Endodermal cell (in vitro differentiated cells): ENCODE results near the gene NFX1. TPM values are rescaled to one million over a fixed set of nuclear protein-coding genes. Genes with fewer than 3 reads are reported as not detected.

Source experiments
- DNase-seq: peaks from one replicate; pipeline ENCODE4 v3.0.0-alpha.2; 2017
- H3K27ac ChIP-seq: 2 replicates; pipeline ENCODE4 v1.5.1; 2013; ENCODE audit warnings: mild to moderate bottlenecking, low read depth, low read length, moderate library complexity
- H3K27me3 ChIP-seq: 2 replicates; pipeline ENCODE4 v1.6.1; 2013; ENCODE audit warnings: mild to moderate bottlenecking, low read length, moderate library complexity; ENCODE audit not compliant: insufficient read depth, control insufficient read depth, poor library complexity, severe bottlenecking
- H3K36me3 ChIP-seq: 2 replicates; pipeline ENCODE4 v1.7.0; 2013; ENCODE audit warnings: mild to moderate bottlenecking, low read length, moderate library complexity; ENCODE audit not compliant: control insufficient read depth, insufficient read depth
- H3K4me1 ChIP-seq: one replicate; pipeline ENCODE4 v1.7.0; 2013; ENCODE audit warnings: low read length; ENCODE audit not compliant: control insufficient read depth, insufficient read depth
- H3K4me3 ChIP-seq: 2 replicates; pipeline ENCODE4 v1.5.1; 2013; ENCODE audit warnings: mild to moderate bottlenecking, low read length, moderate library complexity
- H3K9ac ChIP-seq: 2 replicates; pipeline ENCODE4 v1.6.1; 2013; ENCODE audit warnings: mild to moderate bottlenecking, low read length, moderate library complexity; ENCODE audit not compliant: poor library complexity, severe bottlenecking; ENCODE audit errors: extremely low read depth
- H3K9me3 ChIP-seq: 2 replicates; pipeline ENCODE4 v1.6.1; 2013; ENCODE audit warnings: mild to moderate bottlenecking, low read length, moderate library complexity; ENCODE audit not compliant: control insufficient read depth
- H3K27ac Mint-ChIP-seq: 2 replicates; pipeline ENCODE4 v1.8.0; 2020; ENCODE audit warnings: mixed read lengths
- H3K27me3 Mint-ChIP-seq: 2 replicates; pipeline ENCODE4 v1.8.0; 2021; ENCODE audit warnings: mild to moderate bottlenecking, mixed read lengths; ENCODE audit not compliant: insufficient read depth
- H3K36me3 Mint-ChIP-seq: 2 replicates; pipeline ENCODE4 v1.8.0; 2020; ENCODE audit warnings: low read depth, mixed read lengths
- H3K4me1 Mint-ChIP-seq: 2 replicates; pipeline ENCODE4 v1.8.0; 2020; ENCODE audit warnings: mixed read lengths
- H3K4me3 Mint-ChIP-seq: 2 replicates; pipeline ENCODE4 v1.8.0; 2020; ENCODE audit warnings: mild to moderate bottlenecking, moderate library complexity, mixed read lengths
- H3K9me3 Mint-ChIP-seq: 2 replicates; pipeline ENCODE4 v1.8.0; 2020; ENCODE audit warnings: mild to moderate bottlenecking, mixed read lengths
- CTCF ChIP-seq: fragments of 200-600 bp; sonication (generic); conservative IDR thresholded peaks from 2 replicates; pipeline ENCODE4 v1.5.0; 2021; ENCODE audit warnings: antibody characterized with exemption, mild to moderate bottlenecking
- WGBS, 2 experiments: methylation state at CpG; one replicate each; pipeline versions ENCODE4 v1.1.5 to v1.1.7; 2013; ENCODE audit warnings: missing lambda C conversion rate in 2 of 2, mixed read lengths in 1 of 2; ENCODE audit not compliant: insufficient coverage in 1 of 2, insufficient read length in 1 of 2; 5-methylcytosine and 5-hydroxymethylcytosine counted together
- total RNA-seq, 2 donors: library from RNA; stranded (reverse); fragmentation: NEBNext Ultra II Directional in 1 of 2; extraction: Animal tissue kit (Norgen Biotek cat#: 25700) in 1 of 2; gene quantifications; 2 replicates in 1 of 2; 3 replicates in 1 of 2; pipeline ENCODE4 v1.2.1, GENCODE V29; 2021

NFX1 gene
- total RNA-seq, 2 donors from 2014 or later = 23.1 to 24.0 TPM

- DNase-seq = peak; percentile 100
- Histone ChIP-seq H3K27ac (peak within 1 kb of the TSS; percentile 45), H3K4me3 (peak within 1 kb of the TSS; percentile 99), H3K9ac (peak within 1 kb of the TSS; percentile 79), H3K4me1 (peaks cover 7% of the 10 kb centered on the region), H3K9me3 (no peaks in the 10 kb centered on the region), H3K36me3 (peaks cover 39% of the 10 kb centered on the region), H3K27me3 (no peaks in the 10 kb centered on the region)
- Mint-ChIP-seq H3K36me3 (peaks cover 27% of the 10 kb centered on the region), H3K27ac (peak within 1 kb of the TSS; percentile 96), H3K9me3 (no peaks in the 10 kb centered on the region), H3K27me3 (no peaks in the 10 kb centered on the region), H3K4me1 (peaks cover 25% of the 10 kb centered on the region), H3K4me3 (peak within 1 kb of the TSS; percentile 81)
- WGBS, 2 experiments = 0% methylated on average over 21 to 67 of the region's 67 CpGs
- TF ChIP-seq CTCF = peak; percentile 51
Measured at GRCh38 chr9:33264473-33265177, 25.7 kb upstream of the NFX1 start, which contains the start of the genes BAG1 and CHMP5. BAG1 (minus strand) TSS chr9:33264708. CHMP5 (plus strand) TSS chr9:33265049; CDS start chr9:33265079, 30 bp downstream.

GRCh38 chr9:33265211-33265865 is 25.0 kb upstream of the NFX1 start:
- Mint-ChIP-seq H3K27ac (peak overlapping the region; percentile 96), H3K4me1 (peaks cover 25% of the 10 kb centered on the region), H3K27me3 (no peaks in the 10 kb centered on the region), H3K4me3 (peak overlapping the region; percentile 81), H3K9me3 (no peaks in the 10 kb centered on the region), H3K36me3 (peaks cover 24% of the 10 kb centered on the region)
- 26 to 28% methylated on average over 7 to 13 of the region's 13 CpGs for WGBS, 2 experiments
- peak overlapping the region; percentile 67 for H3K9ac ChIP-seq
- DNase-seq = no peak
- H3K4me3 ChIP-seq = peak overlapping the region; percentile 99
- TF ChIP-seq CTCF = no peak
- H3K9me3 ChIP-seq = no peaks in the 10 kb centered on the region
- H3K36me3 ChIP-seq = peaks cover 39% of the 10 kb centered on the region
- no peak overlapping the region for H3K27ac ChIP-seq
- H3K27me3 ChIP-seq = no peaks in the 10 kb centered on the region
- H3K4me1 ChIP-seq = peaks cover 7% of the 10 kb centered on the region

GRCh38 chr9:33267151-33267767 is 23.1 kb upstream of the NFX1 start:
- Histone ChIP-seq H3K9ac (no peak overlapping the region), H3K36me3 (peaks cover 38% of the 10 kb centered on the region), H3K4me1 (peaks cover 7% of the 10 kb centered on the region), H3K27me3 (no peaks in the 10 kb centered on the region), H3K27ac (no peak overlapping the region), H3K9me3 (no peaks in the 10 kb centered on the region), H3K4me3 (peak overlapping the region; percentile 56)
- Mint-ChIP-seq H3K4me1 (peaks cover 25% of the 10 kb centered on the region), H3K27me3 (no peaks in the 10 kb centered on the region), H3K36me3 (peaks cover 31% of the 10 kb centered on the region), H3K9me3 (no peaks in the 10 kb centered on the region), H3K27ac (peak overlapping the region; percentile 6), H3K4me3 (no peak overlapping the region)
- TF ChIP-seq CTCF = no peak
- DNase-seq = no peak
